ENCODE measurements around the gene ZGLP1.

ZGLP1 gene

GRCh38 chr19:10274589-10274988 is 35.0 kb downstream of the ZGLP1 start:
- H3K79me2 ChIP-seq (ENCODE audit: control insufficient read depth, insufficient read depth, low read length, unreplicated experiment) = peaks cover 18% of the 10 kb centered on the region
- peaks cover 5% of the 10 kb centered on the region; the same call in 1 of the 2 replicates for H3K36me3 ChIP-seq (ENCODE audit: insufficient read depth, low read length)
- no peak overlapping the region for H2AFZ ChIP-seq (ENCODE audit: low read length, unreplicated experiment)
- no peaks in the 10 kb centered on the region for H3K27me3 ChIP-seq (ENCODE audit: insufficient read depth, low read length)
- H3K27ac ChIP-seq (ENCODE audit: low read depth, low read length) = no peak overlapping the region
- H3K4me3 ChIP-seq (ENCODE audit: low read depth, low read length) = no peak overlapping the region
- H3K4me1 ChIP-seq (ENCODE audit: control insufficient read depth, insufficient read depth, low read length, unreplicated experiment) = peaks cover 3% of the 10 kb centered on the region

GRCh38 chr19:10271543-10272086 is 38.0 kb downstream of the ZGLP1 start:
- no peak overlapping the region for H2AFZ ChIP-seq (ENCODE audit: low read length, unreplicated experiment)
- no peaks in the 10 kb centered on the region for H3K27me3 ChIP-seq (ENCODE audit: insufficient read depth, low read length)
- H3K4me1 ChIP-seq (ENCODE audit: control insufficient read depth, insufficient read depth, low read length, unreplicated experiment) = peaks cover 3% of the 10 kb centered on the region
- peaks cover 3% of the 10 kb centered on the region; the same call in 1 of the 2 replicates for H3K36me3 ChIP-seq (ENCODE audit: insufficient read depth, low read length)
- peaks cover 18% of the 10 kb centered on the region for H3K79me2 ChIP-seq (ENCODE audit: control insufficient read depth, insufficient read depth, low read length, unreplicated experiment)
- H3K27ac ChIP-seq (ENCODE audit: low read depth, low read length) = peak overlapping the region; percentile 39; the same call in 1 of the 2 replicates
- H3K4me3 ChIP-seq (ENCODE audit: low read depth, low read length) = peak overlapping the region; percentile 80

- H3K27ac ChIP-seq (ENCODE audit: low read depth, low read length) = peak within 1 kb of the TSS; percentile 84
- H3K36me3 ChIP-seq (ENCODE audit: insufficient read depth, low read length) = peaks cover 3% of the 10 kb centered on the region; the same call in 1 of the 2 replicates
- H3K27me3 ChIP-seq (ENCODE audit: insufficient read depth, low read length) = no peaks in the 10 kb centered on the region
- peak within 1 kb of the TSS; percentile 80 for H3K4me3 ChIP-seq (ENCODE audit: low read depth, low read length)
- H3K4me1 ChIP-seq (ENCODE audit: control insufficient read depth, insufficient read depth, low read length, unreplicated experiment) = peaks cover 3% of the 10 kb centered on the region
- peaks cover 18% of the 10 kb centered on the region for H3K79me2 ChIP-seq (ENCODE audit: control insufficient read depth, insufficient read depth, low read length, unreplicated experiment)
- H2AFZ ChIP-seq (ENCODE audit: low read length, unreplicated experiment) = peak within 1 kb of the TSS; percentile 7
These were observed 38.8 kb downstream of the ZGLP1 start, which contains the start of gene ICAM1 for GRCh38 chr19:10270616-10271394. Gene ICAM1 (plus strand): TSS chr19:10271120. CDS start chr19:10271160, 40 bp downstream.

GRCh38 chr19:10270180-10270615 is 39.4 kb downstream of the ZGLP1 start:
- Histone ChIP-seq H3K4me3 (ENCODE audit: low read depth, low read length) (peak overlapping the region; percentile 80), H3K36me3 (ENCODE audit: insufficient read depth, low read length) (peaks cover 3% of the 10 kb centered on the region; the same call in 1 of the 2 replicates), H3K27ac (ENCODE audit: low read depth, low read length) (peak overlapping the region; percentile 84; the same call in 1 of the 2 replicates), H3K4me1 (ENCODE audit: control insufficient read depth, insufficient read depth, low read length, unreplicated experiment) (peaks cover 3% of the 10 kb centered on the region), H3K27me3 (ENCODE audit: insufficient read depth, low read length) (no peaks in the 10 kb centered on the region), H3K79me2 (ENCODE audit: control insufficient read depth, insufficient read depth, low read length, unreplicated experiment) (peaks cover 18% of the 10 kb centered on the region), H2AFZ (ENCODE audit: low read length, unreplicated experiment) (peak overlapping the region; percentile 7)

GRCh38 chr19:10269333-10270179 is 40.1 kb downstream of the ZGLP1 start:
- Histone ChIP-seq H3K27me3 (ENCODE audit: insufficient read depth, low read length) (no peaks in the 10 kb centered on the region), H3K4me1 (ENCODE audit: control insufficient read depth, insufficient read depth, low read length, unreplicated experiment) (peaks cover 3% of the 10 kb centered on the region), H3K4me3 (ENCODE audit: low read depth, low read length) (peak overlapping the region; percentile 80), H3K79me2 (ENCODE audit: control insufficient read depth, insufficient read depth, low read length, unreplicated experiment) (peaks cover 18% of the 10 kb centered on the region), H3K36me3 (ENCODE audit: insufficient read depth, low read length) (peaks cover under 1% of the 10 kb centered on the region; the same call in 1 of the 2 replicates), H3K27ac (ENCODE audit: low read depth, low read length) (peak overlapping the region; percentile 84; the same call in 1 of the 2 replicates), H2AFZ (ENCODE audit: low read length, unreplicated experiment) (peak overlapping the region; percentile 7)

- H3K4me3 ChIP-seq (ENCODE audit: low read depth, low read length) = no peak overlapping the region
- no peaks in the 10 kb centered on the region for H3K36me3 ChIP-seq (ENCODE audit: insufficient read depth, low read length)
- H3K79me2 ChIP-seq (ENCODE audit: control insufficient read depth, insufficient read depth, low read length, unreplicated experiment) = peaks cover 18% of the 10 kb centered on the region
- H2AFZ ChIP-seq (ENCODE audit: low read length, unreplicated experiment) = no peak overlapping the region
- H3K27me3 ChIP-seq (ENCODE audit: insufficient read depth, low read length) = no peaks in the 10 kb centered on the region
- H3K4me1 ChIP-seq (ENCODE audit: control insufficient read depth, insufficient read depth, low read length, unreplicated experiment) = peaks cover 3% of the 10 kb centered on the region
- H3K27ac ChIP-seq (ENCODE audit: low read depth, low read length) = no peak overlapping the region
These were observed 41.5 kb downstream of the ZGLP1 start for GRCh38 chr19:10268071-10268470.

GRCh38 chr19:10266706-10267105 is 42.9 kb downstream of the ZGLP1 start:
- peaks cover 8% of the 10 kb centered on the region for H3K79me2 ChIP-seq (ENCODE audit: control insufficient read depth, insufficient read depth, low read length, unreplicated experiment)
- H3K4me1 ChIP-seq (ENCODE audit: control insufficient read depth, insufficient read depth, low read length, unreplicated experiment) = no peaks in the 10 kb centered on the region
- no peak overlapping the region for H2AFZ ChIP-seq (ENCODE audit: low read length, unreplicated experiment)
- H3K36me3 ChIP-seq (ENCODE audit: insufficient read depth, low read length) = no peaks in the 10 kb centered on the region
- no peaks in the 10 kb centered on the region for H3K27me3 ChIP-seq (ENCODE audit: insufficient read depth, low read length)
- H3K27ac ChIP-seq (ENCODE audit: low read depth, low read length) = no peak overlapping the region
- H3K4me3 ChIP-seq (ENCODE audit: low read depth, low read length) = no peak overlapping the region

GRCh38 chr19:10262771-10263170 is 46.8 kb downstream of the ZGLP1 start:
- Histone ChIP-seq H3K27ac (ENCODE audit: low read depth, low read length) (no peak overlapping the region), H3K4me3 (ENCODE audit: low read depth, low read length) (no peak overlapping the region), H2AFZ (ENCODE audit: low read length, unreplicated experiment) (no peak overlapping the region), H3K79me2 (ENCODE audit: control insufficient read depth, insufficient read depth, low read length, unreplicated experiment) (no peaks in the 10 kb centered on the region), H3K27me3 (ENCODE audit: insufficient read depth, low read length) (no peaks in the 10 kb centered on the region), H3K4me1 (ENCODE audit: control insufficient read depth, insufficient read depth, low read length, unreplicated experiment) (no peaks in the 10 kb centered on the region), H3K36me3 (ENCODE audit: insufficient read depth, low read length) (no peaks in the 10 kb centered on the region)

- Histone ChIP-seq H2AFZ (ENCODE audit: low read length, unreplicated experiment) (no peak overlapping the region), H3K4me3 (ENCODE audit: low read depth, low read length) (no peak overlapping the region), H3K27me3 (ENCODE audit: insufficient read depth, low read length) (no peaks in the 10 kb centered on the region), H3K4me1 (ENCODE audit: control insufficient read depth, insufficient read depth, low read length, unreplicated experiment) (no peaks in the 10 kb centered on the region), H3K27ac (ENCODE audit: low read depth, low read length) (no peak overlapping the region), H3K36me3 (ENCODE audit: insufficient read depth, low read length) (no peaks in the 10 kb centered on the region), H3K79me2 (ENCODE audit: control insufficient read depth, insufficient read depth, low read length, unreplicated experiment) (no peaks in the 10 kb centered on the region)
These were observed 49.5 kb downstream of the ZGLP1 start for GRCh38 chr19:10260141-10260584.

GRCh38 chr19:10259162-10259905 is 50.3 kb downstream of the ZGLP1 start:
- H2AFZ ChIP-seq (ENCODE audit: low read length, unreplicated experiment) = no peak overlapping the region

More at GRCh38 chr19:10259162-10259905, 50.3 kb downstream of the ZGLP1 start:
- H3K4me1 ChIP-seq (ENCODE audit: control insufficient read depth, insufficient read depth, low read length, unreplicated experiment) = no peaks in the 10 kb centered on the region
- no peak overlapping the region for H3K4me3 ChIP-seq (ENCODE audit: low read depth, low read length)
- no peaks in the 10 kb centered on the region for H3K79me2 ChIP-seq (ENCODE audit: control insufficient read depth, insufficient read depth, low read length, unreplicated experiment)
- H3K27me3 ChIP-seq (ENCODE audit: insufficient read depth, low read length) = no peaks in the 10 kb centered on the region
- H3K36me3 ChIP-seq (ENCODE audit: insufficient read depth, low read length) = no peaks in the 10 kb centered on the region
- no peak overlapping the region for H3K27ac ChIP-seq (ENCODE audit: low read depth, low read length)

Data from ACC112 (cell line).